Omental fat pad (tissue), 4 donors: ENCODE results near the gene AKR7A3. TPM values are rescaled to one million over a fixed set of nuclear protein-coding genes. Genes with fewer than 3 reads are reported as not detected.

Experiments used
- ATAC-seq: fragments of 150-250 bp; one replicate; pipeline ENCODE4 v1.9.1; 2016; ENCODE audit warnings: mild to moderate bottlenecking, moderate library complexity; ENCODE audit not compliant: low FRiP score
- DNase-seq: peaks from one replicate; pipeline ENCODE4 v3.0.0-alpha.2; 2019; ENCODE audit warnings: low spot score
- CTCF ChIP-seq, 3 donors: fragments of 450-650 bp; IDR thresholded peaks; one replicate each; pipeline ENCODE4 v1.5.1; 2016 to 2017; ENCODE audit warnings: antibody characterized with exemption in 3 of 3, mild to moderate bottlenecking in 3 of 3, moderate library complexity in 2 of 3
- total RNA-seq, 4 donors: library from RNA; depleted of rRNA; stranded (reverse); fragments of >200 nt; gene quantifications; one replicate each; pipeline ENCODE4 v1.1.0, GENCODE V29; 2016

Gene AKR7A3
- total RNA-seq, 4 donors from 2014 or later, result 0.37 to 1.7 (median 0.88) TPM

GRCh38 chr1:19319196-19319595 is 30.6 kb upstream of the AKR7A3 start:
- TF ChIP-seq CTCF (IDR thresholded peaks at IDR 0.05), result no peak
- ATAC-seq (no peak), DNase-seq (no peak)

GRCh38 chr1:19317126-19317910 is 28.7 kb upstream of the AKR7A3 start:
- ATAC-seq, result no peak
- TF ChIP-seq CTCF (IDR thresholded peaks at IDR 0.05), result no peak
- DNase-seq, result no peak

GRCh38 chr1:19315378-19316198 is 27.0 kb upstream of the AKR7A3 start:
- ATAC-seq (no peak), DNase-seq (no peak)
- TF ChIP-seq CTCF (IDR thresholded peaks at IDR 0.05), result no peak

GRCh38 chr1:19313961-19314882 is 25.7 kb upstream of the AKR7A3 start:
- no peak for TF ChIP-seq CTCF (IDR thresholded peaks at IDR 0.05)
- no peak for ATAC-seq
- DNase-seq, result no peak

GRCh38 chr1:19313636-19313959 is 25.0 kb upstream of the AKR7A3 start:
- no peak for TF ChIP-seq CTCF (IDR thresholded peaks at IDR 0.05)
- ATAC-seq (no peak), DNase-seq (no peak)

GRCh38 chr1:19312782-19313635 is 24.4 kb upstream of the AKR7A3 start:
- DNase-seq (no peak), ATAC-seq (peak; percentile 0)
- no peak for TF ChIP-seq CTCF (IDR thresholded peaks at IDR 0.05)
